Hepatocyte (in vitro differentiated cells): Measurements from ENCODE around the gene MED12.

Experiments used
- CTCF ChIP-seq: fragments of 200-600 bp; sonication (generic); IDR thresholded peaks from 2 replicates; pipeline ENCODE4 v1.5.1; 2016; ENCODE audit warnings: antibody characterized with exemption, mild to moderate bottlenecking; ENCODE audit not compliant: poor library complexity
- EZH2 ChIP-seq: fragments of 200-600 bp; sonication (generic); IDR thresholded peaks from 2 replicates; pipeline ENCODE4 v1.6.1; 2016; ENCODE audit warnings: antibody characterized with exemption, mild to moderate bottlenecking, borderline replicate concordance
- EZH2phosphoT487 ChIP-seq: fragments of 200-600 bp; sonication (generic); IDR thresholded peaks from one replicate; pipeline ENCODE4 v1.6.1; 2018; ENCODE audit warnings: antibody characterized with exemption, mild to moderate bottlenecking, low read depth, moderate library complexity; ENCODE audit not compliant: unreplicated experiment, severe bottlenecking

GRCh38 chrX:71082822-71083221 is 35.6 kb upstream of the MED12 start:
- TF ChIP-seq CTCF (no peak), EZH2 (no peak), EZH2phosphoT487 (no peak)
